ENCODE data around the gene CGB5. TPM values are rescaled to one million over a fixed set of nuclear protein-coding genes. Genes with fewer than 3 reads are reported as not detected.

CGB5 gene
- polyA plus RNA-seq, 1 donor from 2014 or later = not detected

DNA sequence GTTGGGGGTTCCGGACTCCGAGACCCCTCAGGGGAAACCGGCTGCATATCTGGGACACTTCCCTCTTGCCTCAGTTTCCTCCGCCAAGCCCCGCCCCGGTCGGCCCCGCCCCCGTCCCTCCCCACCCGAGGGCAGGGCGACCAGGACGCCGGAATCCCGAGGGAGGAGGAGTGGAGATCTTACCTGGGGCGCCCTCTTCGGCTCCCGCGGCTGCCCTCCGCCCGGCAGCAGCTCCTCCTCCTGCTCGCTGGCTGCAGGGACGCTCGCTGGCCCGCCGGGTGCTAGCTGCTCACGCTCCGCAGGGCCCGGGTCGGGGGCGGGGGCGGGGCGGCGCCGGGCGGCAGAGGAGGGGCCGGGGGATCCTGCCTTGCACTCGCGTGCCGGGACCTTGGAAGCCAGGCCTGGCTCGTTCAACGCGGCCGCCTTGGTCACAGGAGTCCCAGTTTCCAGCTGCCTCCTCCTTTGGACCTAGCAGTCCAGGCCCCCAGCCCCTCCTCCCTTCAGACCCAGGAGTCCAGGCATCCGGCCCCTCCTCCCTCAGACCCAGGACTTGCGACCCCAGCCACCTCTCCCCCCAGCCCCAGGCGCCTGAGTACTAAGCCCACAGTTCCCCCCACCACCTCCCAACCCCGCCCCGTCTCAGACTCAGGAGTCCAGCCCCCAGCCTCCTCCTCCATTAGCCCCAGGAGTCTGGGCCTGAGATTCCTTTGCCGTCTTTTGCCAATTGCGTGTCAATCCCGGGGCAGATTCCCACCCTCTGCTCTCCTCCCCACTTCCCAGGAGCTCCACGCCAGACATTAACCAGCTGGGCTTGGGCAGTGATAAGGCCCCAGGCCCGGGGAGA is 21.3 kb downstream of the CGB5 start, which contains the start of gene NTF4:
Gene NTF4, minus strand, starts transcription at position 51 of the 844 bp plus-strand sequence. CDS start 2,821 bp downstream, outside the sequence.
- H2AFZ ChIP-seq (ENCODE audit: low read depth, low read length) = no peak within 1 kb of the TSS
- no peak within 1 kb of the TSS for H3K27ac ChIP-seq (ENCODE audit: low read length)
- H3K9ac ChIP-seq (ENCODE audit: low read length) = no peak within 1 kb of the TSS
- H3K9me3 ChIP-seq (ENCODE audit: low read length) = no peaks in the 10 kb centered on the region
- H3F3A ChIP-seq (ENCODE audit: insufficient read depth, low read length, poor library complexity, severe bottlenecking) = no peaks in the 10 kb centered on the region
- peak within 1 kb of the TSS; percentile 57 for H3K4me3 ChIP-seq (ENCODE audit: low read length)
- no peaks in the 10 kb centered on the region for H3K79me2 ChIP-seq (replicated peaks; ENCODE audit: insufficient read depth, low read length)
- no peaks in the 10 kb centered on the region for H3K9me2 ChIP-seq (ENCODE audit: insufficient read depth, low read length)
- H3K36me3 ChIP-seq (ENCODE audit: insufficient read depth, low read length) = no peaks in the 10 kb centered on the region
- TF ChIP-seq EP300 (conservative IDR thresholded peaks at IDR 0.05; ENCODE audit: poor library complexity, severe bottlenecking) = no peak
- no peak for TF ChIP-seq RAD21 (conservative IDR thresholded peaks at IDR 0.05)
- TF ChIP-seq, protein P1, sequence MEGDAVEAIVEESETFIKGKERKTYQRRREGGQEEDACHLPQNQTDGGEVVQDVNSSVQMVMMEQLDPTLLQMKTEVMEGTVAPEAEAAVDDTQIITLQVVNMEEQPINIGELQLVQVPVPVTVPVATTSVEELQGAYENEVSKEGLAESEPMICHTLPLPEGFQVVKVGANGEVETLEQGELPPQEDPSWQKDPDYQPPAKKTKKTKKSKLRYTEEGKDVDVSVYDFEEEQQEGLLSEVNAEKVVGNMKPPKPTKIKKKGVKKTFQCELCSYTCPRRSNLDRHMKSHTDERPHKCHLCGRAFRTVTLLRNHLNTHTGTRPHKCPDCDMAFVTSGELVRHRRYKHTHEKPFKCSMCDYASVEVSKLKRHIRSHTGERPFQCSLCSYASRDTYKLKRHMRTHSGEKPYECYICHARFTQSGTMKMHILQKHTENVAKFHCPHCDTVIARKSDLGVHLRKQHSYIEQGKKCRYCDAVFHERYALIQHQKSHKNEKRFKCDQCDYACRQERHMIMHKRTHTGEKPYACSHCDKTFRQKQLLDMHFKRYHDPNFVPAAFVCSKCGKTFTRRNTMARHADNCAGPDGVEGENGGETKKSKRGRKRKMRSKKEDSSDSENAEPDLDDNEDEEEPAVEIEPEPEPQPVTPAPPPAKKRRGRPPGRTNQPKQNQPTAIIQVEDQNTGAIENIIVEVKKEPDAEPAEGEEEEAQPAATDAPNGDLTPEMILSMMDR (IDR thresholded peaks at IDR 0.05; ENCODE audit: poor library complexity, severe bottlenecking) = no peak
- TF ChIP-seq POLR2AphosphoS5 (IDR thresholded peaks at IDR 0.05) = no peak
- TF ChIP-seq MXI1 (conservative IDR thresholded peaks at IDR 0.05; ENCODE audit: poor library complexity, severe bottlenecking) = no peak
- TF ChIP-seq EZH2 (IDR thresholded peaks at IDR 0.05; ENCODE audit: borderline replicate concordance, insufficient read depth, low read length, poor library complexity, severe bottlenecking) = no peak
- TF ChIP-seq, protein P2, sequence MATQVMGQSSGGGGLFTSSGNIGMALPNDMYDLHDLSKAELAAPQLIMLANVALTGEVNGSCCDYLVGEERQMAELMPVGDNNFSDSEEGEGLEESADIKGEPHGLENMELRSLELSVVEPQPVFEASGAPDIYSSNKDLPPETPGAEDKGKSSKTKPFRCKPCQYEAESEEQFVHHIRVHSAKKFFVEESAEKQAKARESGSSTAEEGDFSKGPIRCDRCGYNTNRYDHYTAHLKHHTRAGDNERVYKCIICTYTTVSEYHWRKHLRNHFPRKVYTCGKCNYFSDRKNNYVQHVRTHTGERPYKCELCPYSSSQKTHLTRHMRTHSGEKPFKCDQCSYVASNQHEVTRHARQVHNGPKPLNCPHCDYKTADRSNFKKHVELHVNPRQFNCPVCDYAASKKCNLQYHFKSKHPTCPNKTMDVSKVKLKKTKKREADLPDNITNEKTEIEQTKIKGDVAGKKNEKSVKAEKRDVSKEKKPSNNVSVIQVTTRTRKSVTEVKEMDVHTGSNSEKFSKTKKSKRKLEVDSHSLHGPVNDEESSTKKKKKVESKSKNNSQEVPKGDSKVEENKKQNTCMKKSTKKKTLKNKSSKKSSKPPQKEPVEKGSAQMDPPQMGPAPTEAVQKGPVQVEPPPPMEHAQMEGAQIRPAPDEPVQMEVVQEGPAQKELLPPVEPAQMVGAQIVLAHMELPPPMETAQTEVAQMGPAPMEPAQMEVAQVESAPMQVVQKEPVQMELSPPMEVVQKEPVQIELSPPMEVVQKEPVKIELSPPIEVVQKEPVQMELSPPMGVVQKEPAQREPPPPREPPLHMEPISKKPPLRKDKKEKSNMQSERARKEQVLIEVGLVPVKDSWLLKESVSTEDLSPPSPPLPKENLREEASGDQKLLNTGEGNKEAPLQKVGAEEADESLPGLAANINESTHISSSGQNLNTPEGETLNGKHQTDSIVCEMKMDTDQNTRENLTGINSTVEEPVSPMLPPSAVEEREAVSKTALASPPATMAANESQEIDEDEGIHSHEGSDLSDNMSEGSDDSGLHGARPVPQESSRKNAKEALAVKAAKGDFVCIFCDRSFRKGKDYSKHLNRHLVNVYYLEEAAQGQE (IDR thresholded peaks at IDR 0.05; ENCODE audit: borderline replicate concordance) = no peak
- TF ChIP-seq SMC3 (conservative IDR thresholded peaks at IDR 0.05; ENCODE audit: poor library complexity) = no peak
- TF ChIP-seq TAF1 (IDR thresholded peaks at IDR 0.05; ENCODE audit: low read depth) = no peak
- no peaks in the 10 kb centered on the region for H4K20me1 ChIP-seq (ENCODE audit: insufficient read depth)
- H3K27me3 ChIP-seq (ENCODE audit: insufficient read depth, low read depth, low read length) = peaks cover 25% of the 10 kb centered on the region
- H3K4me2 ChIP-seq (ENCODE audit: low read length) = no peak within 1 kb of the TSS

DNA sequence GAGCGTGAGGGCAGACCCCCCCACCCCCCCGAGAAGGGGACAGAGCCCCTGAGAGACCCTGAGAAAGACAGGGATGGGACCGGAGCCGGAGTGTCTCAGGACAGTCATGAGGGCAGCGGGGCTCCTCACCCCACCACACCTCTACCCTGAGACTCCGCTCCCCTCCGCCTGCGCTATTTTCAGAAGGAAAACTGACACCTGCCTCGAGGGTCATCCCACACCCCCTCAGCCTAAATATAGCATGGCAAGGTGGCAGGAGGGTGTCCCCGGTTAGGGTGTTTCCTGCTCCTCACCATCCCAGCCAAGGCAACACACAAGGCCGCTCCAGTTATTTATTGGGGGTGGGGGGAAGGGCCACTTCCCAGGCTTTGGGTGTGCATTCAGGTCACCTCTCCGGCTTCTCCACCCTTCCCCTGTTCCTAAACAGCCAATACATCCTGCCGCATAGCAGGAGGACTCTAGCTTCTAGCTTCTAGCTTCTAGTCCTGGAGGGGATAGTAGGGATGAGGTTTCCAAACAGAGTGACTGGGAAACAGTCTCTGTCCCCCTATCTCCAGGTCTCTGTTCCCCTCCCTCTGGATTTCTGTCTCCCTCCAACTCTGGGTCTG is 22.4 kb downstream of the CGB5 start:
- H3K9me2 ChIP-seq (ENCODE audit: insufficient read depth, low read length) = no peaks in the 10 kb centered on the region
- H2AFZ ChIP-seq (ENCODE audit: low read depth, low read length) = no peak overlapping the region
- no peak overlapping the region for H3K4me2 ChIP-seq (ENCODE audit: low read length)
- H3K9me3 ChIP-seq (ENCODE audit: low read length) = no peaks in the 10 kb centered on the region
- no peak overlapping the region for H3K9ac ChIP-seq (ENCODE audit: low read length)
- peaks cover 35% of the 10 kb centered on the region for H3K27me3 ChIP-seq (ENCODE audit: insufficient read depth, low read depth, low read length)
- no peaks in the 10 kb centered on the region for H3K79me2 ChIP-seq (replicated peaks; ENCODE audit: insufficient read depth, low read length)
- no peak overlapping the region for H3K4me3 ChIP-seq (ENCODE audit: low read length)
- no peaks in the 10 kb centered on the region for H3K36me3 ChIP-seq (ENCODE audit: insufficient read depth, low read length)
- H3F3A ChIP-seq (ENCODE audit: insufficient read depth, low read length, poor library complexity, severe bottlenecking) = no peaks in the 10 kb centered on the region
- no peak overlapping the region for H3K27ac ChIP-seq (ENCODE audit: low read length)
- TF ChIP-seq RAD21 (conservative IDR thresholded peaks at IDR 0.05) (no peak), MXI1 (conservative IDR thresholded peaks at IDR 0.05; ENCODE audit: poor library complexity, severe bottlenecking) (no peak), POLR2AphosphoS5 (IDR thresholded peaks at IDR 0.05) (no peak), EZH2 (IDR thresholded peaks at IDR 0.05; ENCODE audit: borderline replicate concordance, insufficient read depth, low read length, poor library complexity, severe bottlenecking) (no peak), TAF1 (IDR thresholded peaks at IDR 0.05; ENCODE audit: low read depth) (no peak), SMC3 (conservative IDR thresholded peaks at IDR 0.05; ENCODE audit: poor library complexity) (no peak), EP300 (conservative IDR thresholded peaks at IDR 0.05; ENCODE audit: poor library complexity, severe bottlenecking) (no peak)
- TF ChIP-seq, protein P2 (IDR thresholded peaks at IDR 0.05; ENCODE audit: borderline replicate concordance) = no peak
- TF ChIP-seq, protein P1 (IDR thresholded peaks at IDR 0.05; ENCODE audit: poor library complexity, severe bottlenecking) = no peak
- H4K20me1 ChIP-seq (ENCODE audit: insufficient read depth) = no peaks in the 10 kb centered on the region

Measured in neural cell (in vitro differentiated cells).